Skeletal muscle tissue (tissue), 4 donors: Measurements from ENCODE around the gene CDH8. TPM values are rescaled to one million over a fixed set of nuclear protein-coding genes. Genes with fewer than 3 reads are reported as not detected.

Experiments
- H3K27ac ChIP-seq: one replicate; pipeline ENCODE4 v1.7.0; 2013; ENCODE audit warnings: mild to moderate bottlenecking, low read depth, low read length, inconsistent platforms
- H3K27me3 ChIP-seq, 3 donors: one replicate each; pipeline ENCODE4 v1.7.0; 2013; ENCODE audit warnings: low read length in 3 of 3; ENCODE audit not compliant: control insufficient read depth in 3 of 3, insufficient read depth in 3 of 3
- H3K36me3 ChIP-seq, 3 donors: one replicate each; pipeline ENCODE4 v1.7.0; 2013; ENCODE audit warnings: low read length in 3 of 3; ENCODE audit not compliant: control insufficient read depth in 3 of 3, insufficient read depth in 3 of 3
- H3K4me1 ChIP-seq, 3 donors: one replicate each; pipeline ENCODE4 v1.7.0; 2013; ENCODE audit warnings: low read length in 3 of 3, mild to moderate bottlenecking in 3 of 3; ENCODE audit not compliant: control insufficient read depth in 3 of 3, insufficient read depth in 3 of 3
- H3K4me3 ChIP-seq, 3 donors: one replicate each; pipeline ENCODE4 v1.7.0; 2013; ENCODE audit warnings: low read length in 3 of 3
- H3K9ac ChIP-seq, 3 donors: one replicate each; pipeline ENCODE4 v1.7.0; 2013; ENCODE audit warnings: low read length in 3 of 3, mild to moderate bottlenecking in 3 of 3, moderate library complexity in 2 of 3, low read depth in 1 of 3
- H3K9me3 ChIP-seq, 3 donors: one replicate each; pipeline ENCODE4 v1.7.0; 2013; ENCODE audit warnings: low read length in 3 of 3; ENCODE audit not compliant: control insufficient read depth in 3 of 3
- total RNA-seq: library from RNA; depleted of rRNA; stranded (reverse); fragments of >200 nt; gene quantifications from one replicate; pipeline ENCODE4 v1.2.3, GENCODE V29; 2014
- donor health status: Osteomylitis.

The CDH8 gene
- total RNA-seq, 1 donor from 2014 or later, result 1.0 TPM

DNA sequence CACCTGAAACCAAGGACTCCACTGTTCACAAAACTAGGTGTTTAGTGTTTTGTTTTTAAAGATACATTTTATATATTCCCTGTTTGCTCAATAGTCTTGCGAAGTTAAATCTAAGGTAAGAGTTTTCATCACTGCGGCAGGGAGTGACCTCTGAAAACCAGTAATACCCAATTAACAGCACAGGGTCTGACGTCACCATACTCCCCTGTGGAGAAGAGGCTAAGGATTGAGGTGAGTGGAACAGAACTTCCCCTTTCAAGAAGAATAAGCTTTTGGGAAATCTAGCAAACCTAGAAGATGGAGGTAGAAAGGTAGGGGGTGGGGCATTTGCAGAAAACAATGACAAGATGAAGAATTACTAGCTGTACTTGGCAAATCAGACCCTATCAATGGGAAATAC is 120.7 kb downstream of the CDH8 start:
- no peak overlapping the region for H3K27ac ChIP-seq
- no peaks in the 10 kb centered on the region for H3K4me1 ChIP-seq
- H3K27me3 ChIP-seq, result no peaks in the 10 kb centered on the region
- H3K36me3 ChIP-seq, result no peaks in the 10 kb centered on the region
- no peak overlapping the region for H3K9ac ChIP-seq
- H3K4me3 ChIP-seq, result no peak overlapping the region
- peaks cover 0 to 3% (median 0%) of the 10 kb centered on the region in 3 donors for H3K9me3 ChIP-seq

DNA sequence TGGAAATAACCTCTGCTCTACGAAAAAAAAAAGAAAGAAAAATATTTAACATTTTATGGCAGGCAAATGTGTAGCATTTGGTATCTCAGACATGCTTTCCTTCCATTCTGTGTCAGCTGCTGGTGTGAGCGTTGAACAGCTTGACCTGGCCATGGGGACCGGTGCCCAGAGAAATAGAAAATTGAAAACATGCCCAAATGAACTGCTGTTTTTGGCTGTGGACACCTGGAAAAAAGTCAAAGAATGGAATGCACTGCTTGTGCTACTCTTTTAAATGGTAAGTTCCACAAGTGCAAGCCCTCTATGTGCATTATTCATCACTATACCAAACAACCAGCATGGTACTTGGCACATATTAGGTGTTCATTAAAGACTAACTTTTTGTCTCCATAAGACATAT is 127.2 kb downstream of the CDH8 start:
- Histone ChIP-seq H3K27ac (no peak overlapping the region), H3K9me3 (no peaks in the 10 kb centered on the region), H3K27me3 (no peaks in the 10 kb centered on the region), H3K36me3 (no peaks in the 10 kb centered on the region), H3K9ac (no peak overlapping the region), H3K4me3 (no peak overlapping the region), H3K4me1 (no peaks in the 10 kb centered on the region)

DNA sequence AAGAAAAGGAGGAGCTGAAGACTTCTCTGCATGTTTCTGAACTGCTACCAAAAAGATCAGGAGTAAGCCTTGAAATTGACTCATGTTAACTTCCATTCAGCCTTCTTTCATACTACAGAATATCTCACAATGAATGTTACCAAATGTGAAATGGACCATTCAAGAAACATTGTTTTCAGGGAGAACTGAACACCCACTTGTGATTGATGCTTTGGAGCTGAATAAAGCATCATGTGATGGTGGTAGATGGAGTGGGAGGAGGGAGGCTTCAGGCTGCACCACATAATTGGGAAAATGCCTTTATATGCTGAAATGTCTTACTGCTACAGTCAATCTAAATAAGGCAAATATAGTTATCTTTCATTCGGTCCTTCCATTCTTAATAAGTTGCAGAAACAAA is 127.8 kb downstream of the CDH8 start:
- Histone ChIP-seq H3K36me3 (no peaks in the 10 kb centered on the region), H3K9me3 (no peaks in the 10 kb centered on the region), H3K27ac (no peak overlapping the region), H3K27me3 (no peaks in the 10 kb centered on the region), H3K9ac (no peak overlapping the region), H3K4me3 (no peak overlapping the region), H3K4me1 (no peaks in the 10 kb centered on the region)

DNA sequence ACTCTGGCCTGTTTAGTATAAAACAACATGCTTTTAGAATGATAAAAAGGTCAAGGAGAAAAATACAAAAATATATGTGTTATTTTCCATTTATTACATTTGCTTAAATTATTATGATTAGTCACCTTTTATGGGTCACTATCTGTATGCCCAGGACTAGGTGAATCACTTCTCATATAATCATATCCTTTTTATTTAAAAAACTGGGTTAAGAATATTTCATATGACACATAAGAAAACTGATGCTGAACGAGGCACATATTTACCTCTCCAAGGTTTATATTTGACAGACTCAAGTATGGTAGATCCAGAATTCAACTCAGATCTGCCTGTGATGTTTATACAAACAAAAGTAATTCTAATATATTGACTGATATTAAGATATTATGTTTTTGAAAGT is 134.5 kb downstream of the CDH8 start:
- no peaks in the 10 kb centered on the region for H3K4me1 ChIP-seq

DNA sequence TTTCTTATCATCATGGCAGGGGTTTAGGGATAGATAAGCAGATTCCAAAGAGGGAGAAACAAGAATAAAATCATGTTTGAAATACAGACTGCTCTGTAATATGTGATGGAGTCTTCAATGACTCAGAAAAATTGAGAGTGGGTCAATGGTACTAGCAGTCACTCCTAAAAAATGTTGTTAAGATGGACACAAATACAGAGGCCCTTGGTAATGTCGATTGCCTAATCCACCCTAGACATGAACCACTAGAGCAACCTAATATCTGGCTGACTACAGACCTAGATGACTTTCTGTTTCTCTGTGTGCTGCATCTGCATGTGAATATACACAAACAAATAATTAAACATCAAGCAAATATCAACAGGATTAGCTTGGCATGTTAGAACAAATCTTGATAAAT is 135.8 kb downstream of the CDH8 start:
- Histone ChIP-seq H3K4me3 (no peak overlapping the region), H3K9ac (no peak overlapping the region), H3K9me3 (no peaks in the 10 kb centered on the region), H3K4me1 (no peaks in the 10 kb centered on the region), H3K27me3 (no peaks in the 10 kb centered on the region), H3K36me3 (no peaks in the 10 kb centered on the region), H3K27ac (no peak overlapping the region)

More for the DNA sequence above, 134.5 kb downstream of the CDH8 start:
- H3K9ac ChIP-seq, result no peak overlapping the region
- H3K27ac ChIP-seq, result no peak overlapping the region
- no peaks in the 10 kb centered on the region for H3K27me3 ChIP-seq
- H3K36me3 ChIP-seq, result no peaks in the 10 kb centered on the region
- no peaks in the 10 kb centered on the region for H3K9me3 ChIP-seq
- no peak overlapping the region for H3K4me3 ChIP-seq

DNA sequence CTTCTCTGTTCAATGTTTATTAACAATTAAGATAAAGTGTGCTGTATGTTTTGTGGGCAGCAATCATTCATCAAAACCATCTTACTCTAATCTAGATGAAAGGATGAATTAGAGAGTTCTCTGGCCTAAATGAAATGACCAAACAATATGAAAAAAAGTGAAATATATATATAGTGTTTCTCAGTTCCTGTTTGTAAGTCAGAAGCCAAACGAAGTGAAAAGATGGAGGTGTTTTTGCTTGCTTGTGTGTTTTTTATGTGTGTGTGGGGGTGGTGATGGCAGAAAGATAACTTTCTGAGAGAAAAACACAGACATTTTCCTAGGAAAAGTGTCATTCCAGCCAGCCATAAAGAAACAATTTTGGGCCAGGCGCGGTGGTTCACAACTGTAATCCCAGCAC is 138.6 kb downstream of the CDH8 start:
- no peaks in the 10 kb centered on the region for H3K9me3 ChIP-seq
- no peaks in the 10 kb centered on the region for H3K36me3 ChIP-seq
- no peak overlapping the region for H3K4me3 ChIP-seq
- H3K9ac ChIP-seq, result no peak overlapping the region
- no peak overlapping the region for H3K27ac ChIP-seq
- no peaks in the 10 kb centered on the region for H3K27me3 ChIP-seq
- H3K4me1 ChIP-seq, result no peaks in the 10 kb centered on the region

DNA sequence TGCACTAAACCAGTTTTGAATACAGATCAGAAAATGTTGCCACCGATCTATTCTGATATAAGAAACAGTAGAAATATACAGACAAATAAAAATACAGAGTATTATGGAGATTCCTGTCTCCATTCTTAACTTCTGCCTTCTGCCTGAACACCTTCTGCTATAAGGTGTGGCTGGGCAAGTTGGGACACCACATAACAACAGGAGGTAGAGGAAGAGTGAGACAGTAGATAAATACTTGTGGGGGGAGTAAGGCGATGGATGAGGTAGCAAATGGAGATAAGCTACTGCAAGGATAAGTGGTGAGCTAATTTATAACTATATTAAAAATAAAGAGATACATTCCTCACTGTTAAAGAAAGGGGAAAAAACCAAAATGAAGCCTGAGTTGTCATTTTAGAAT is 143.7 kb downstream of the CDH8 start:
- H3K36me3 ChIP-seq, result no peaks in the 10 kb centered on the region
- H3K4me1 ChIP-seq, result no peaks in the 10 kb centered on the region
- no peaks in the 10 kb centered on the region for H3K9me3 ChIP-seq
- H3K9ac ChIP-seq, result no peak overlapping the region
- no peak overlapping the region for H3K4me3 ChIP-seq
- H3K27me3 ChIP-seq, result no peaks in the 10 kb centered on the region
- no peak overlapping the region for H3K27ac ChIP-seq

- no peaks in the 10 kb centered on the region for H3K4me1 ChIP-seq
- H3K9me3 ChIP-seq, result no peaks in the 10 kb centered on the region
- no peak overlapping the region for H3K9ac ChIP-seq
These were observed 144.8 kb downstream of the CDH8 start for GRCh38 chr16:61891460-61891859.

DNA sequence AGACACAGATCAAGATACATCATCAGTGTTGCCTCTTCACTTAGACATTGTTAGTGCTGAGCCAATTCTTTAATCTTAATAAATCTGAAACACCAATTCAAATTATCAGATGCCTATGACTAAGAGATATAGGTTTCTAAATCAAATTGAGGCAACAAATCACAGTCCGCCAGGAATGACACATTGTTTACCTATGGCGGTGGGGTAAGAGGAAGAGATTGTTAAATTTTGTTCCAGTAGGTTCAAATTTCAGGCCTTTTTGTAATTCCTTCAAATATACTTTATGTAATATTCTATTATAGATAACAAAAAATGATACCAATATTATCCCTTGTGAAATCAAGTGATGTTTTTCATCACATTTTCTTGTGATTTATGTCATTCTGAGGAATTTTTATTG is 145.9 kb downstream of the CDH8 start:
- H3K36me3 ChIP-seq, result no peaks in the 10 kb centered on the region

More at GRCh38 chr16:61891460-61891859, 144.8 kb downstream of the CDH8 start:
- Histone ChIP-seq H3K27ac (no peak overlapping the region), H3K36me3 (no peaks in the 10 kb centered on the region), H3K4me3 (no peak overlapping the region), H3K27me3 (no peaks in the 10 kb centered on the region)

GRCh38 chr16:61887903-61888302 is 148.3 kb downstream of the CDH8 start:
- H3K36me3 ChIP-seq, result no peaks in the 10 kb centered on the region
- H3K4me1 ChIP-seq, result no peaks in the 10 kb centered on the region
- no peaks in the 10 kb centered on the region for H3K9me3 ChIP-seq

More for the DNA sequence above, 145.9 kb downstream of the CDH8 start:
- Histone ChIP-seq H3K27ac (no peak overlapping the region), H3K9ac (no peak overlapping the region), H3K9me3 (no peaks in the 10 kb centered on the region), H3K4me1 (no peaks in the 10 kb centered on the region), H3K27me3 (no peaks in the 10 kb centered on the region), H3K4me3 (no peak overlapping the region)

GRCh38 chr16:61885343-61885742 is 150.9 kb downstream of the CDH8 start:
- no peak overlapping the region for H3K4me3 ChIP-seq
- no peaks in the 10 kb centered on the region for H3K36me3 ChIP-seq
- no peaks in the 10 kb centered on the region for H3K9me3 ChIP-seq
- H3K9ac ChIP-seq, result no peak overlapping the region
- no peak overlapping the region for H3K27ac ChIP-seq
- no peaks in the 10 kb centered on the region for H3K4me1 ChIP-seq
- H3K27me3 ChIP-seq, result no peaks in the 10 kb centered on the region

More at GRCh38 chr16:61887903-61888302, 148.3 kb downstream of the CDH8 start:
- no peak overlapping the region for H3K4me3 ChIP-seq
- no peak overlapping the region for H3K9ac ChIP-seq
- H3K27me3 ChIP-seq, result no peaks in the 10 kb centered on the region
- no peak overlapping the region for H3K27ac ChIP-seq
